HepG2 (cell line): ENCODE results near the gene HOXD8. TPM values are rescaled to one million over a fixed set of nuclear protein-coding genes. Genes with fewer than 3 reads are reported as not detected.
A peak's percentile ranks its signal among the peaks of the same experiment; 100 is the strongest.

ENCODE experiments used
- ATAC-seq: fragments of 200-7000 bp; cut with Tn5 transposase; 3 replicates; pipeline ENCODE4 v1.9.1; 2020; ENCODE audit warnings: mild to moderate bottlenecking, moderate library complexity
- BruUV-seq: library from RNA; stranded (reverse); fragments of 400-500 nt; replicated peaks from 2 replicates; lab custom pipeline; 2021; lab: Mats Ljungman, UMichigan
- CTCF ChIA-PET: fragments of 300-600 bp; formaldehyde crosslinking; extraction: SDS; loops from one replicate; lab custom pipeline; 2021; ENCODE audit warnings: low total read pairs, inconsistent platforms, low intra/inter-chr PET ratio; lab: Yijun Ruan, JAX
- POLR2A ChIA-PET: fragments of 350-600 bp; sonication (Branson Sonifier 250); formaldehyde crosslinking; loops from one replicate; lab custom pipeline; 2020; ENCODE audit warnings: antibody characterized with exemption, inconsistent platforms; lab: Yijun Ruan, JAX
- DNase-seq: peaks from one replicate; pipeline ENCODE4 v3.0.0-alpha.2; 2015; ENCODE audit warnings: low spot score
- FAIRE-seq: peaks from 3 replicates; lab custom pipeline; 2011; peaks lifted over from hg19 to GRCh38; lab: Jason Lieb, UNC
- H2AFZ ChIP-seq: one replicate; pipeline ENCODE4 v1.6.1; 2011; ENCODE audit warnings: low read length, inconsistent platforms
- H3K27ac ChIP-seq: fragments of 300-600 bp; 3 replicates; pipeline ENCODE4 v1.8.0; 2011; ENCODE audit warnings: mixed run types, mild to moderate bottlenecking, mixed read lengths, low read length, inconsistent platforms; ENCODE audit not compliant: insufficient read depth; ENCODE audit errors: extremely low read length
- H3K27me3 ChIP-seq, 2 experiments: fragments of 200-600 bp in 1 of 2; 2 replicates in 1 of 2; 3 replicates in 1 of 2; pipeline versions ENCODE4 v1.6.0 to v1.8.0; 2011; ENCODE audit warnings: low read length in 2 of 2, mild to moderate bottlenecking in 2 of 2, moderate library complexity in 2 of 2, inconsistent platforms in 1 of 2; ENCODE audit not compliant: insufficient read depth in 2 of 2, control insufficient read depth in 1 of 2
- H3K36me3 ChIP-seq, 2 experiments: fragments of 200-600 bp in 1 of 2; replicated peaks in 1 of 2; 2 replicates in 1 of 2; 3 replicates in 1 of 2; pipeline versions ENCODE4 v1.5.1 to v1.8.0; 2011; ENCODE audit warnings: low read length in 2 of 2, inconsistent platforms in 1 of 2; ENCODE audit not compliant: insufficient read depth in 2 of 2, control insufficient read depth in 1 of 2
- H3K4me1 ChIP-seq: 2 replicates; pipeline ENCODE4 v1.5.1; 2012; ENCODE audit warnings: low read length, inconsistent platforms; ENCODE audit not compliant: insufficient read depth
- H3K4me2 ChIP-seq: 2 replicates; pipeline ENCODE4 v1.6.0; 2011; ENCODE audit warnings: low read depth, low read length, inconsistent platforms
- H3K4me3 ChIP-seq, 3 experiments: fragments of 200-600 bp in 1 of 3; sonication (generic), shearing (Covaris generic) in 1 of 3; replicated peaks in 1 of 3; 2 replicates each; pipeline ENCODE4 v1.5.1; 2011 to 2016; ENCODE audit warnings: low read length in 3 of 3, inconsistent platforms in 2 of 3, low read depth in 2 of 3, mild to moderate bottlenecking in 2 of 3, control low read depth in 1 of 3, mixed read lengths in 1 of 3; ENCODE audit not compliant: insufficient read depth in 1 of 3
- H3K79me2 ChIP-seq: one replicate; pipeline ENCODE4 v1.6.1; 2011; ENCODE audit warnings: low read length, inconsistent platforms; ENCODE audit not compliant: insufficient read depth
- H3K9ac ChIP-seq: 2 replicates; pipeline ENCODE4 v1.6.0; 2011; ENCODE audit warnings: mild to moderate bottlenecking, low read depth, low read length, inconsistent platforms; ENCODE audit not compliant: insufficient read depth
- H3K9me3 ChIP-seq: 2 replicates; pipeline ENCODE4 v1.5.1; 2012; ENCODE audit warnings: mild to moderate bottlenecking, low read length
- H4K20me1 ChIP-seq: 2 replicates; pipeline ENCODE4 v1.6.0; 2011; ENCODE audit warnings: inconsistent platforms, mild to moderate bottlenecking, low read length, moderate library complexity; ENCODE audit not compliant: insufficient read depth
- AGO1 ChIP-seq: fragments of 200-400 bp; formaldehyde crosslinking; IDR thresholded peaks from 2 replicates; pipeline ENCODE4 v1.6.1; 2017; ENCODE audit warnings: mild to moderate bottlenecking, low read depth, low read length, moderate library complexity; ENCODE audit not compliant: poor library complexity, severe bottlenecking
- HDAC1 ChIP-seq: sonication (generic); formaldehyde crosslinking; IDR thresholded peaks from 2 replicates; pipeline ENCODE4 v1.5.1; 2020; ENCODE audit warnings: mild to moderate bottlenecking, missing genetic modification reagents
- KDM5B ChIP-seq: sonication (generic); formaldehyde crosslinking; IDR thresholded peaks from 2 replicates; pipeline ENCODE4 v1.4.0; 2020; ENCODE audit warnings: missing genetic modification reagents, mild to moderate bottlenecking, borderline replicate concordance
- MED8 ChIP-seq: sonication (generic); formaldehyde crosslinking; IDR thresholded peaks from 2 replicates; pipeline ENCODE4 v1.8.1; 2023; ENCODE audit warnings: mild to moderate bottlenecking, missing genetic modification reagents; ENCODE audit not compliant: insufficient replicate concordance
- NR2F2 ChIP-seq: IDR thresholded peaks from 2 replicates; pipeline ENCODE4 v1.6.1; 2012; ENCODE audit warnings: low read depth, inconsistent platforms, borderline replicate concordance
- SRSF1 ChIP-seq: fragments of 200-400 bp; formaldehyde crosslinking; optimal IDR thresholded peaks from 2 replicates; pipeline ENCODE3; 2017; ENCODE audit warnings: mild to moderate bottlenecking, low read depth, low read length, moderate library complexity
- TEAD2 ChIP-seq: sonication (generic); formaldehyde crosslinking; IDR thresholded peaks from 2 replicates; pipeline ENCODE4 v1.9.0; 2021; ENCODE audit warnings: missing genetic modification reagents
- ZBTB7B ChIP-seq: sonication (generic); formaldehyde crosslinking; IDR thresholded peaks from 2 replicates; pipeline ENCODE4 v1.4.0; 2020; ENCODE audit warnings: missing genetic modification reagents
- ZNF143 ChIP-seq: sonication (generic); formaldehyde crosslinking; IDR thresholded peaks from 2 replicates; pipeline ENCODE4 v1.4.0; 2020; ENCODE audit warnings: missing genetic modification reagents
- ZNF329 ChIP-seq: sonication (generic); formaldehyde crosslinking; IDR thresholded peaks from 2 replicates; pipeline ENCODE4 v1.9.0; 2021; ENCODE audit warnings: low read depth, mild to moderate bottlenecking, missing genetic modification reagents
- ZNF839 ChIP-seq: sonication (generic); formaldehyde crosslinking; IDR thresholded peaks from 2 replicates; pipeline ENCODE4 v1.4.0; 2020; ENCODE audit warnings: missing genetic modification reagents, mild to moderate bottlenecking, borderline replicate concordance
- WGBS: methylation state at CpG from one replicate; pipeline ENCODE4 v1.1.6; 2017; ENCODE audit warnings: low lambda C conversion rate; 5-methylcytosine and 5-hydroxymethylcytosine counted together
- in situ Hi-C: cut with HindIII; loops from 2 replicates; pipeline ENCODE4 v1.10.0; 2017; ENCODE audit warnings: low pct_unique_long_range_greater_than_20kb; ENCODE audit not compliant: extremely low pct_ligation_motif_present
- intact Hi-C: fragments of 100-400 bp; cut with micrococcal nuclease; formaldehyde crosslinking; loops from one replicate; pipeline ENCODE4 v1.10.0; 2022; ENCODE audit not compliant: unreplicated experiment
- polyA plus RNA-seq, 8 experiments: library from polyadenylated mRNA; depleted of rRNA in 3 of 8; stranded (reverse) in 7 of 8; unstranded in 1 of 8; fragments of >200 nt; fragmentation: Illumina TruSeq in 4 of 8; extraction: Trizol in 4 of 8; gene quantifications; 2 replicates each; pipeline versions ENCODE4 v1.2.1 to v1.2.3, GENCODE V29; 2011 to 2016; ENCODE audit warnings: low read depth in 4 of 8, missing spikeins in 1 of 8, mixed read lengths in 1 of 8; ENCODE audit not compliant: insufficient read depth in 1 of 8
- total RNA-seq, 5 experiments: library from RNA; depleted of rRNA; stranded (reverse); fragments of >200 nt; fragmentation: Illumina TruSeq; extraction: Trizol; gene quantifications; 2 replicates each; pipeline ENCODE4 v1.2.3, GENCODE V29; 2016; ENCODE audit warnings: low read depth in 1 of 5
- TF ChIP-seq, protein P1 (sequence below): IDR thresholded peaks from 2 replicates; pipeline ENCODE4 v1.6.1; 2012; ENCODE audit warnings: inconsistent platforms
- TF ChIP-seq, protein P2 (sequence below): fragments of 450-650 bp; IDR thresholded peaks from 2 replicates; pipeline ENCODE4 v1.6.1; 2016
- TF ChIP-seq, protein P3 (sequence below): sonication (generic); formaldehyde crosslinking; IDR thresholded peaks from 2 replicates; pipeline ENCODE4 v1.8.1; 2022; ENCODE audit warnings: low read depth, mild to moderate bottlenecking, missing genetic modification reagents
- TF ChIP-seq, protein P4 (sequence below): fragments of 450-650 bp; IDR thresholded peaks from 2 replicates; pipeline ENCODE4 v1.6.1; 2017
- TF ChIP-seq, protein P5 (sequence below): sonication (generic); formaldehyde crosslinking; IDR thresholded peaks from 2 replicates; pipeline ENCODE4 v1.5.1; 2020; ENCODE audit warnings: mild to moderate bottlenecking, missing genetic modification reagents, borderline replicate concordance

The HOXD8 gene
- total and polyA plus RNA-seq, 2 of the 13 experiments (the other 11 are each of a cell fraction or from before 2014, with no cell fraction given): not detected

DNA sequence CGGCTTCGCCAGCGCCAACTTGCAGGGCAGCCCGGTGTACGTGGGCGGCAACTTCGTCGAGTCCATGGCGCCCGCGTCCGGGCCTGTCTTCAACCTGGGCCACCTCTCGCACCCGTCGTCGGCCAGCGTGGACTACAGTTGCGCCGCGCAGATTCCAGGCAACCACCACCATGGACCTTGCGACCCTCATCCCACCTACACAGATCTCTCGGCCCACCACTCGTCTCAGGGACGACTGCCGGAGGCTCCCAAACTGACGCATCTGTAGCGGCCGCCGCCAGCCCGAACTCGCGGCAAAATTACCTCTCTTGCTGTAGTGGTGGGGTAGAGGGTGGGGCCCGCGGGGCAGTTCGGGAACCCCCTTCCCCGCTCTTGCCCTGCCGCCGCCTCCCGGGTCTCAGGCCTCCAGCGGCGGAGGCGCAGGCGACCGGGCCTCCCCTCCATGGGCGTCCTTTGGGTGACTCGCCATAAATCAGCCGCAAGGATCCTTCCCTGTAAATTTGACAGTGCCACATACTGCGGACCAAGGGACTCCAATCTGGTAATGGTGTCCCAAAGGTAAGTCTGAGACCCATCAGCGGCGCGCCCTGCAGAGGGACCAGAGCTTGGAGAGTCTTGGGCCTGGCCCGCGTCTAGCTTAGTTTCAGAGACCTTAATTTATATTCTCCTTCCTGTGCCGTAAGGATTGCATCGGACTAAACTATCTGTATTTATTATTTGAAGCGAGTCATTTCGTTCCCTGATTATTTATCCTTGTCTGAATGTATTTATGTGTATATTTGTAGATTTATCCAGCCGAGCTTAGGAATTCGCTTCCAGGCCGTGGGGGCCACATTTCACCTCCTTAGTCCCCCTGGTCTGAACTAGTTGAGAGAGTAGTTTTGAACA lies 42.7 kb downstream of the HOXD8 start:
- DNase-seq (no peak), FAIRE-seq (no peak), ATAC-seq (no peak)
- WGBS: 88% methylated on average over 58 of the region's 60 CpGs
- H3K36me3 ChIP-seq: peaks cover 0 to 21% of the 10 kb centered on the region in 2 experiments; a peak in 4 of 5 replicates
- no TSS peak for BruUV-seq
- no peak overlapping the region for H3K4me3 ChIP-seq
- H3K4me2 ChIP-seq: no peak overlapping the region
- no peaks in the 10 kb centered on the region for H3K9me3 ChIP-seq
- ChIA-PET CTCF (no interaction called here), POLR2A (no interaction called here)
- peaks cover 4 to 24% of the 10 kb centered on the region in 2 experiments; a peak in 4 of 5 replicates for H3K27me3 ChIP-seq
- in situ Hi-C loops (no loop called here), intact Hi-C loops (no loop called here)
- no peak overlapping the region for H3K9ac ChIP-seq
- H2AFZ ChIP-seq: no peak overlapping the region
- no peaks in the 10 kb centered on the region for H3K79me2 ChIP-seq
- peaks cover 58% of the 10 kb centered on the region for H3K4me1 ChIP-seq
- no peaks in the 10 kb centered on the region for H4K20me1 ChIP-seq
- peak overlapping the region; percentile 6 for H3K27ac ChIP-seq
- TF ChIP-seq, protein P1, sequence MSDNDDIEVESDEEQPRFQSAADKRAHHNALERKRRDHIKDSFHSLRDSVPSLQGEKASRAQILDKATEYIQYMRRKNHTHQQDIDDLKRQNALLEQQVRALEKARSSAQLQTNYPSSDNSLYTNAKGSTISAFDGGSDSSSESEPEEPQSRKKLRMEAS: peak; percentile 24; the same call in 1 of the 2 replicates
- TF ChIP-seq ZBTB7B (CRISPR knock-in tag) (peak; percentile 65; the same call in 1 of the 2 replicates), HDAC1 (CRISPR knock-in tag) (0 out of 2 replicates have a peak, but pooled peaks have one; percentile 52), ZNF839 (no peak), TEAD2 (no peak), ZNF143 (CRISPR knock-in tag) (no peak), ZNF329 (CRISPR knock-in tag) (peak; percentile 17; the same call in 1 of the 2 replicates), SRSF1 (peak; percentile 55), MED8 (CRISPR knock-in tag) (peak; percentile 34), KDM5B (peak; percentile 36; the same call in 1 of the 2 replicates), NR2F2 (no peak; the same call in 1 of the 2 replicates), AGO1 (peak; percentile 97)
- TF ChIP-seq, protein P2, sequence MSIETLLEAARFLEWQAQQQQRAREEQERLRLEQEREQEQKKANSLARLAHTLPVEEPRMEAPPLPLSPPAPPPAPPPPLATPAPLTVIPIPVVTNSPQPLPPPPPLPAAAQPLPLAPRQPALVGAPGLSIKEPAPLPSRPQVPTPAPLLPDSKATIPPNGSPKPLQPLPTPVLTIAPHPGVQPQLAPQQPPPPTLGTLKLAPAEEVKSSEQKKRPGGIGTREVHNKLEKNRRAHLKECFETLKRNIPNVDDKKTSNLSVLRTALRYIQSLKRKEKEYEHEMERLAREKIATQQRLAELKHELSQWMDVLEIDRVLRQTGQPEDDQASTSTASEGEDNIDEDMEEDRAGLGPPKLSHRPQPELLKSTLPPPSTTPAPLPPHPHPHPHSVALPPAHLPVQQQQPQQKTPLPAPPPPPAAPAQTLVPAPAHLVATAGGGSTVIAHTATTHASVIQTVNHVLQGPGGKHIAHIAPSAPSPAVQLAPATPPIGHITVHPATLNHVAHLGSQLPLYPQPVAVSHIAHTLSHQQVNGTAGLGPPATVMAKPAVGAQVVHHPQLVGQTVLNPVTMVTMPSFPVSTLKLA: no peak
- TF ChIP-seq, protein P3, sequence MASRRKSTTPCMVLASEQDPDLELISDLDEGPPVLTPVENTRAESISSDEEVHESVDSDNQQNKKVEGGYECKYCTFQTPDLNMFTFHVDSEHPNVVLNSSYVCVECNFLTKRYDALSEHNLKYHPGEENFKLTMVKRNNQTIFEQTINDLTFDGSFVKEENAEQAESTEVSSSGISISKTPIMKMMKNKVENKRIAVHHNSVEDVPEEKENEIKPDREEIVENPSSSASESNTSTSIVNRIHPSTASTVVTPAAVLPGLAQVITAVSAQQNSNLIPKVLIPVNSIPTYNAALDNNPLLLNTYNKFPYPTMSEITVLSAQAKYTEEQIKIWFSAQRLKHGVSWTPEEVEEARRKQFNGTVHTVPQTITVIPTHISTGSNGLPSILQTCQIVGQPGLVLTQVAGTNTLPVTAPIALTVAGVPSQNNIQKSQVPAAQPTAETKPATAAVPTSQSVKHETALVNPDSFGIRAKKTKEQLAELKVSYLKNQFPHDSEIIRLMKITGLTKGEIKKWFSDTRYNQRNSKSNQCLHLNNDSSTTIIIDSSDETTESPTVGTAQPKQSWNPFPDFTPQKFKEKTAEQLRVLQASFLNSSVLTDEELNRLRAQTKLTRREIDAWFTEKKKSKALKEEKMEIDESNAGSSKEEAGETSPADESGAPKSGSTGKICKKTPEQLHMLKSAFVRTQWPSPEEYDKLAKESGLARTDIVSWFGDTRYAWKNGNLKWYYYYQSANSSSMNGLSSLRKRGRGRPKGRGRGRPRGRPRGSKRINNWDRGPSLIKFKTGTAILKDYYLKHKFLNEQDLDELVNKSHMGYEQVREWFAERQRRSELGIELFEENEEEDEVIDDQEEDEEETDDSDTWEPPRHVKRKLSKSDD (CRISPR knock-in tag): 0 out of 2 replicates have a peak, but pooled peaks have one; percentile 9
- TF ChIP-seq, protein P4, sequence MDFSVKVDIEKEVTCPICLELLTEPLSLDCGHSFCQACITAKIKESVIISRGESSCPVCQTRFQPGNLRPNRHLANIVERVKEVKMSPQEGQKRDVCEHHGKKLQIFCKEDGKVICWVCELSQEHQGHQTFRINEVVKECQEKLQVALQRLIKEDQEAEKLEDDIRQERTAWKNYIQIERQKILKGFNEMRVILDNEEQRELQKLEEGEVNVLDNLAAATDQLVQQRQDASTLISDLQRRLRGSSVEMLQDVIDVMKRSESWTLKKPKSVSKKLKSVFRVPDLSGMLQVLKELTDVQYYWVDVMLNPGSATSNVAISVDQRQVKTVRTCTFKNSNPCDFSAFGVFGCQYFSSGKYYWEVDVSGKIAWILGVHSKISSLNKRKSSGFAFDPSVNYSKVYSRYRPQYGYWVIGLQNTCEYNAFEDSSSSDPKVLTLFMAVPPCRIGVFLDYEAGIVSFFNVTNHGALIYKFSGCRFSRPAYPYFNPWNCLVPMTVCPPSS: no peak
- TF ChIP-seq, protein P5, sequence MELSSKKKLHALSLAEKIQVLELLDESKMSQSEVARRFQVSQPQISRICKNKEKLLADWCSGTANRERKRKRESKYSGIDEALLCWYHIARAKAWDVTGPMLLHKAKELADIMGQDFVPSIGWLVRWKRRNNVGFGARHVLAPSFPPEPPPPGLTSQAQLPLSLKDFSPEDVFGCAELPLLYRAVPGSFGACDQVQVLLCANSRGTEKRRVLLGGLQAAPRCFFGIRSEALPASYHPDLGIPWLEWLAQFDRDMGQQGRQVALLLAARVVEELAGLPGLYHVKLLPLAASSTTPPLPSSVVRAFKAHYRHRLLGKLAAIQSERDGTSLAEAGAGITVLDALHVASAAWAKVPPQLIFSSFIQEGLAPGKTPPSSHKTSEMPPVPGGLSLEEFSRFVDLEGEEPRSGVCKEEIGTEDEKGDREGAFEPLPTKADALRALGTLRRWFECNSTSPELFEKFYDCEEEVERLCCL (CRISPR knock-in tag): no peak
